Measurements from ENCODE around the gene DTWD1. TPM values are rescaled to one million over a fixed set of nuclear protein-coding genes. Genes with fewer than 3 reads are reported as not detected.

Gene DTWD1
- total and polyA plus RNA-seq, 10 of the 15 experiments (the other 5 are each of a cell fraction or from before 2014, with no cell fraction given) = 13.9 to 32.0 (median 19.3) TPM

DNA sequence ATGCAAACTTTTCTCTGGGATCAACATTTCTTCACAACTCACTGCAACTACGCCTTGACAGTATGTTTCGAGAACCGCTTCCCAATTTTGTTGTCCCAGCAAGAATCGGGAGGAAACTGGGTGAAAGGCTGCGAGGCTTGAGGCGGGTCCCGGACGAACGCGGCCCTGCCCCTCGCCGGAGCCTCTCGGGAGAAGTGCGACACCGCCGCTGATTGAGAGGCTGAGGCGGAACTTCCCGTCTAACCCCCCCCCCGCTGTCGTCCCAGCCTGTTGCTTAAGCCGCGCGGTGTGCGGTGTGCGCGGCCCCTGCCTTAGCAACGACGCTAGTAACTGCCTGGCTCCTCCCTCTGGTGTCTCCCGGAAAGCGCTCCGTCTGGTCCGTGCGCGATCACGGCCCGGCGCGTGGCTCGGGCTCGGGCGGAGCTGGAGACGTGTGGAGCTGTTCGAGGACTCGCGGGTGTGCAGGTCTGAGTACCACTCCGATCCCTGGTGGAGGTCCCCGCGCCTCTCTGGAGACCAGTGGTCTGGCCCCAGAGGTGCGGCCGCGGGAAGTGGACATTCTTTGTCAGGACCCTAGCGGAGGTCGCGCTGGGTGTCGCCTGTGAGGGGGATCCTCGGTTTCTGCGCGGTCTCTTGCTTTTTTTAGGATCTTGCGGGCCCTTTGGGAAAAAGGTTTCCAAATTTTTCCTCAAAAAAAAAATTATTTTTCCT lies at the start of gene DTWD1, which contains the start of gene FAM227B (continued):
- TF ChIP-seq ZSCAN29 (IDR thresholded peaks at IDR 0.05) (peak; percentile 66; the same call in 1 of the 2 replicates), CBFB (IDR thresholded peaks at IDR 0.05; ENCODE audit: low read depth) (peak; percentile 89), TCF3 (IDR thresholded peaks at IDR 0.05; ENCODE audit: borderline replicate concordance, insufficient read depth, low read depth, low read length) (peak; percentile 79; the same call in 1 of the 2 replicates), HDGF (IDR thresholded peaks at IDR 0.05) (peak; percentile 88), FOXK2 (IDR thresholded peaks at IDR 0.05) (no peak; the same call in 1 of the 2 replicates), STAT1 (conservative IDR thresholded peaks at IDR 0.05) (0 out of 2 replicates have a peak, but pooled peaks have one; percentile 85), TARDBP (IDR thresholded peaks at IDR 0.05; ENCODE audit: borderline replicate concordance) (0 out of 2 replicates have a peak, but pooled peaks have one; percentile 71), SREBF1 (IDR thresholded peaks at IDR 0.05; ENCODE audit: low read length) (peak; percentile 67), TCF12 (IDR thresholded peaks at IDR 0.05; ENCODE audit: low read depth, low read length) (0 out of 2 replicates have a peak, but pooled peaks have one; percentile 50), NR2C2 (IDR thresholded peaks at IDR 0.05; ENCODE audit: borderline replicate concordance, control insufficient read depth, insufficient read length, low read depth) (no peak), EZH2 (IDR thresholded peaks at IDR 0.05; ENCODE audit: borderline replicate concordance, control insufficient read depth, low read depth, low read length) (no peak), IRF4 (IDR thresholded peaks at IDR 0.05; ENCODE audit: low read depth, low read length) (peak; percentile 76), SIX5 (IDR thresholded peaks at IDR 0.05; ENCODE audit: low read depth, low read length, severe bottlenecking) (peak; percentile 56), SMAD1 (IDR thresholded peaks at IDR 0.05; ENCODE audit: low read depth, partially characterized antibody) (no peak), MEF2A (IDR thresholded peaks at IDR 0.05; ENCODE audit: insufficient read depth, low read depth, low read length) (peak; percentile 61; the same call in 1 of the 2 replicates), MXI1 (IDR thresholded peaks at IDR 0.05; ENCODE audit: low read depth, low read length) (peak; percentile 98), CHD1 (IDR thresholded peaks at IDR 0.05; ENCODE audit: low read depth, low read length) (peak; percentile 93; the same call in 1 of the 2 replicates), POLR2A (IDR thresholded peaks at IDR 0.05; ENCODE audit: low read depth, low read length) (peak; percentile 98)
- TF ChIP-seq, protein P1, sequence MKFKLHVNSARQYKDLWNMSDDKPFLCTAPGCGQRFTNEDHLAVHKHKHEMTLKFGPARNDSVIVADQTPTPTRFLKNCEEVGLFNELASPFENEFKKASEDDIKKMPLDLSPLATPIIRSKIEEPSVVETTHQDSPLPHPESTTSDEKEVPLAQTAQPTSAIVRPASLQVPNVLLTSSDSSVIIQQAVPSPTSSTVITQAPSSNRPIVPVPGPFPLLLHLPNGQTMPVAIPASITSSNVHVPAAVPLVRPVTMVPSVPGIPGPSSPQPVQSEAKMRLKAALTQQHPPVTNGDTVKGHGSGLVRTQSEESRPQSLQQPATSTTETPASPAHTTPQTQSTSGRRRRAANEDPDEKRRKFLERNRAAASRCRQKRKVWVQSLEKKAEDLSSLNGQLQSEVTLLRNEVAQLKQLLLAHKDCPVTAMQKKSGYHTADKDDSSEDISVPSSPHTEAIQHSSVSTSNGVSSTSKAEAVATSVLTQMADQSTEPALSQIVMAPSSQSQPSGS (IDR thresholded peaks at IDR 0.05; ENCODE audit: low read length) = 0 out of 2 replicates have a peak, but pooled peaks have one; percentile 9
- TF ChIP-seq, protein P2, sequence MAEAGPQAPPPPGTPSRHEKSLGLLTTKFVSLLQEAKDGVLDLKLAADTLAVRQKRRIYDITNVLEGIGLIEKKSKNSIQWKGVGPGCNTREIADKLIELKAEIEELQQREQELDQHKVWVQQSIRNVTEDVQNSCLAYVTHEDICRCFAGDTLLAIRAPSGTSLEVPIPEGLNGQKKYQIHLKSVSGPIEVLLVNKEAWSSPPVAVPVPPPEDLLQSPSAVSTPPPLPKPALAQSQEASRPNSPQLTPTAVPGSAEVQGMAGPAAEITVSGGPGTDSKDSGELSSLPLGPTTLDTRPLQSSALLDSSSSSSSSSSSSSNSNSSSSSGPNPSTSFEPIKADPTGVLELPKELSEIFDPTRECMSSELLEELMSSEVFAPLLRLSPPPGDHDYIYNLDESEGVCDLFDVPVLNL (IDR thresholded peaks at IDR 0.05; ENCODE audit: low read depth, low read length) = 0 out of 2 replicates have a peak, but pooled peaks have one; percentile 50
- TF ChIP-seq, protein P3, sequence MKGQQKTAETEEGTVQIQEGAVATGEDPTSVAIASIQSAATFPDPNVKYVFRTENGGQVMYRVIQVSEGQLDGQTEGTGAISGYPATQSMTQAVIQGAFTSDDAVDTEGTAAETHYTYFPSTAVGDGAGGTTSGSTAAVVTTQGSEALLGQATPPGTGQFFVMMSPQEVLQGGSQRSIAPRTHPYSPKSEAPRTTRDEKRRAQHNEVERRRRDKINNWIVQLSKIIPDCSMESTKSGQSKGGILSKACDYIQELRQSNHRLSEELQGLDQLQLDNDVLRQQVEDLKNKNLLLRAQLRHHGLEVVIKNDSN (IDR thresholded peaks at IDR 0.05; ENCODE audit: borderline replicate concordance, extremely low read length, insufficient read depth, low read depth, low read length) = peak; percentile 55
- TF ChIP-seq, protein P4, sequence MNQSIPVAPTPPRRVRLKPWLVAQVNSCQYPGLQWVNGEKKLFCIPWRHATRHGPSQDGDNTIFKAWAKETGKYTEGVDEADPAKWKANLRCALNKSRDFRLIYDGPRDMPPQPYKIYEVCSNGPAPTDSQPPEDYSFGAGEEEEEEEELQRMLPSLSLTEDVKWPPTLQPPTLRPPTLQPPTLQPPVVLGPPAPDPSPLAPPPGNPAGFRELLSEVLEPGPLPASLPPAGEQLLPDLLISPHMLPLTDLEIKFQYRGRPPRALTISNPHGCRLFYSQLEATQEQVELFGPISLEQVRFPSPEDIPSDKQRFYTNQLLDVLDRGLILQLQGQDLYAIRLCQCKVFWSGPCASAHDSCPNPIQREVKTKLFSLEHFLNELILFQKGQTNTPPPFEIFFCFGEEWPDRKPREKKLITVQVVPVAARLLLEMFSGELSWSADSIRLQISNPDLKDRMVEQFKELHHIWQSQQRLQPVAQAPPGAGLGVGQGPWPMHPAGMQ (IDR thresholded peaks at IDR 0.05; ENCODE audit: borderline replicate concordance) = no peak
- TF ChIP-seq, protein P5, sequence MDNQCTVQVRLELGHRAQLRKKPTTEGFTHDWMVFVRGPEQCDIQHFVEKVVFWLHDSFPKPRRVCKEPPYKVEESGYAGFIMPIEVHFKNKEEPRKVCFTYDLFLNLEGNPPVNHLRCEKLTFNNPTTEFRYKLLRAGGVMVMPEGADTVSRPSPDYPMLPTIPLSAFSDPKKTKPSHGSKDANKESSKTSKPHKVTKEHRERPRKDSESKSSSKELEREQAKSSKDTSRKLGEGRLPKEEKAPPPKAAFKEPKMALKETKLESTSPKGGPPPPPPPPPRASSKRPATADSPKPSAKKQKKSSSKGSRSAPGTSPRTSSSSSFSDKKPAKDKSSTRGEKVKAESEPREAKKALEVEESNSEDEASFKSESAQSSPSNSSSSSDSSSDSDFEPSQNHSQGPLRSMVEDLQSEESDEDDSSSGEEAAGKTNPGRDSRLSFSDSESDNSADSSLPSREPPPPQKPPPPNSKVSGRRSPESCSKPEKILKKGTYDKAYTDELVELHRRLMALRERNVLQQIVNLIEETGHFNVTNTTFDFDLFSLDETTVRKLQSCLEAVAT (IDR thresholded peaks at IDR 0.05) = peak; percentile 38; the same call in 1 of the 2 replicates

All from GM12878 (cell line).